ENCODE data around the gene PRKCE. TPM values are rescaled to one million over a fixed set of nuclear protein-coding genes. Genes with fewer than 3 reads are reported as not detected.

PRKCE gene
- total and polyA plus RNA-seq, 7 donors: 3.0 to 22.8 (median 16.1) TPM

DNA sequence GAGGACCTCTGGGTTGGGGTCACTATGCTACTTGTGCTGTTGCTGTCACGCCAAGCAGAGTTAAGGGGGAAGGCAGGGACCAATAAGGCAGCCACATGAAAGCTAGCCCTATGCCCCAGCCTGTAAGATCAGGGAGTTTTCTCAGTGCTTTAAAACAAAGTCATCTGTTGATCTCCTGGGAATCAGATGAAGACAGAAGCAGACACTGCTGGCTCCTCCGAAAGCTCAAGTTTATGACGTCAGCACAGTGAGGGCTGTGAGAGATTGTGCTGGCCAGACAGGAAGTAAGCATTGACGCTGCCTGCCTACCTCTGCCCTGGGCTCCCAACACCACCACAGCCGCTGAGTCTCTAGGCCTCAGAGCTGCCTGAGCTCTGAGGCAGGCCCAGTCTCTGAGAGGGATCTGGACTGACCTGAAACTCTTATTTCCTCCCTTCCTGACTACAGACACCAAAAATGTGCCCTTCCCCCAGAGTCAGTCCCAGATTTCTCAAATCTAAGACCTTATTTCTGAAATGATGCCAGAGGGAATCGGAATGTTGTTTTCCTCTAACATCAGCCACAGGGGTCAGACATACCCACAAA is 527.7 kb downstream of the PRKCE start:
- H3K36me3 ChIP-seq (ENCODE audit: insufficient read depth in 1 of 2, low read depth in 1 of 2): no peaks in the 10 kb centered on the region
- no peaks in the 10 kb centered on the region for H3K9me3 ChIP-seq
- H3K27me3 ChIP-seq (ENCODE audit: insufficient read depth in 3 of 3, low read length in 2 of 3): no peaks in the 10 kb centered on the region
- H3K4me3 ChIP-seq: no peak overlapping the region
- intact Hi-C loops (cut with DNase I): no loop called here
- DNase-seq (peak; percentile 59 to 77), ATAC-seq (peak; percentile 47 to 86 (median 68))
- H3K4me1 ChIP-seq: no peaks in the 10 kb centered on the region
- WGBS, 3 donors: 49 to 52% (median 49%) methylated on average over 6 of the region's 6 CpGs
- H3K27ac ChIP-seq: peak overlapping the region; percentile 46
- TF ChIP-seq, protein P1, sequence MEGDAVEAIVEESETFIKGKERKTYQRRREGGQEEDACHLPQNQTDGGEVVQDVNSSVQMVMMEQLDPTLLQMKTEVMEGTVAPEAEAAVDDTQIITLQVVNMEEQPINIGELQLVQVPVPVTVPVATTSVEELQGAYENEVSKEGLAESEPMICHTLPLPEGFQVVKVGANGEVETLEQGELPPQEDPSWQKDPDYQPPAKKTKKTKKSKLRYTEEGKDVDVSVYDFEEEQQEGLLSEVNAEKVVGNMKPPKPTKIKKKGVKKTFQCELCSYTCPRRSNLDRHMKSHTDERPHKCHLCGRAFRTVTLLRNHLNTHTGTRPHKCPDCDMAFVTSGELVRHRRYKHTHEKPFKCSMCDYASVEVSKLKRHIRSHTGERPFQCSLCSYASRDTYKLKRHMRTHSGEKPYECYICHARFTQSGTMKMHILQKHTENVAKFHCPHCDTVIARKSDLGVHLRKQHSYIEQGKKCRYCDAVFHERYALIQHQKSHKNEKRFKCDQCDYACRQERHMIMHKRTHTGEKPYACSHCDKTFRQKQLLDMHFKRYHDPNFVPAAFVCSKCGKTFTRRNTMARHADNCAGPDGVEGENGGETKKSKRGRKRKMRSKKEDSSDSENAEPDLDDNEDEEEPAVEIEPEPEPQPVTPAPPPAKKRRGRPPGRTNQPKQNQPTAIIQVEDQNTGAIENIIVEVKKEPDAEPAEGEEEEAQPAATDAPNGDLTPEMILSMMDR (IDR thresholded peaks at IDR 0.05): no peak

DNA sequence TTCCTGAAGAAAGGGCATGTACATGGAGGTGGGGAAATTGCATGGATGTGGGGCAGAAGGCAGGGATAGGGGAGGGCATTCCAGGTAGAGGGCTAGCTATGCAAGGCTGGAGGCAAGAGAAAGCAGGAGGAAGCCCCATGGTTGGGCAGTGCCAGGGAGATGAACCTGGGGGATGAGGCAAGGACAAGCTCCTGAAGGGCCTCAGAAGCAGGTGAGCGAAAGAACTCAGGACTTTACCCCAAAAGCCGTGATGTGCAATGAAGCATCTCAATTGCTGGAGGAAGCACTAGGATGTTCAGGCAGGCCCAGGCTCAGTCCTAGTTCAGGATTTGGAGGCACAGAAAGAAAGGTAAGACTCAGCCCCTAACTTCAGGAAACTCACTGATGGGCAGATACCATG is 528.7 kb downstream of the PRKCE start:
- intact Hi-C loops (cut with DNase I): no loop called here
- WGBS, 3 donors: 97 to 99% (median 97%) methylated on average over 2 of the region's 2 CpGs

DNA sequence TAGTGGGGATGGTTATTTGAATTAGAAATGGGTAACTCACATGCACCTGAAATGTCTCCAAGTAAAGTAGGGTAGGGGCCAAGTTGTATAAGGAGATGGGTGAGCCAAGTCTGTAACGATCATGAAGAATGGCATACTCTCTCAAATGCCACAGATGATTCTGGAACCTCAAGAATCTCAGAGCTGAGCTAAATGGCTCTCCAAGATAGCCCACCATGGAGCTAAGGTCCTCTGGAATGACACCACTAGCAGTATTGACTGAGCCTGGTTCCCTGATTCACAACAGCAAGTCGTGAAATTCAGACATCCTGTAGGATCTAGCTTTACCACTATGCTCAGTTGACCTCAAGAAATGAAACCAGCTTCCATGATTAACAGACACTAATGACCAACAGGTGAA is 529.8 kb downstream of the PRKCE start:
- TF ChIP-seq, protein P1 (IDR thresholded peaks at IDR 0.05): no peak
- Histone ChIP-seq H3K27ac (no peak overlapping the region), H3K27me3 (ENCODE audit: insufficient read depth in 3 of 3, low read length in 2 of 3) (no peaks in the 10 kb centered on the region), H3K4me1 (no peaks in the 10 kb centered on the region), H3K4me3 (no peak overlapping the region), H3K36me3 (ENCODE audit: insufficient read depth in 1 of 2, low read depth in 1 of 2) (peaks cover 0 to 8% of the 10 kb centered on the region in 2 donors), H3K9me3 (no peaks in the 10 kb centered on the region)
- no peak for DNase-seq
- ATAC-seq: no peak
- WGBS, 3 donors: 85 to 89% (median 88%) methylated on average over 2 of the region's 2 CpGs
- intact Hi-C loops (cut with DNase I): no loop called here

More for the DNA sequence above, 528.7 kb downstream of the PRKCE start:
- no peaks in the 10 kb centered on the region for H3K27me3 ChIP-seq (ENCODE audit: insufficient read depth in 3 of 3, low read length in 2 of 3)
- peaks cover 0 to 6% of the 10 kb centered on the region in 2 donors for H3K36me3 ChIP-seq (ENCODE audit: insufficient read depth in 1 of 2, low read depth in 1 of 2)
- DNase-seq: no peak
- no peak overlapping the region for H3K27ac ChIP-seq
- no peak overlapping the region for H3K4me3 ChIP-seq
- no peak for ATAC-seq
- no peaks in the 10 kb centered on the region for H3K4me1 ChIP-seq
- TF ChIP-seq, protein P1 (IDR thresholded peaks at IDR 0.05): no peak
- no peaks in the 10 kb centered on the region for H3K9me3 ChIP-seq

DNA sequence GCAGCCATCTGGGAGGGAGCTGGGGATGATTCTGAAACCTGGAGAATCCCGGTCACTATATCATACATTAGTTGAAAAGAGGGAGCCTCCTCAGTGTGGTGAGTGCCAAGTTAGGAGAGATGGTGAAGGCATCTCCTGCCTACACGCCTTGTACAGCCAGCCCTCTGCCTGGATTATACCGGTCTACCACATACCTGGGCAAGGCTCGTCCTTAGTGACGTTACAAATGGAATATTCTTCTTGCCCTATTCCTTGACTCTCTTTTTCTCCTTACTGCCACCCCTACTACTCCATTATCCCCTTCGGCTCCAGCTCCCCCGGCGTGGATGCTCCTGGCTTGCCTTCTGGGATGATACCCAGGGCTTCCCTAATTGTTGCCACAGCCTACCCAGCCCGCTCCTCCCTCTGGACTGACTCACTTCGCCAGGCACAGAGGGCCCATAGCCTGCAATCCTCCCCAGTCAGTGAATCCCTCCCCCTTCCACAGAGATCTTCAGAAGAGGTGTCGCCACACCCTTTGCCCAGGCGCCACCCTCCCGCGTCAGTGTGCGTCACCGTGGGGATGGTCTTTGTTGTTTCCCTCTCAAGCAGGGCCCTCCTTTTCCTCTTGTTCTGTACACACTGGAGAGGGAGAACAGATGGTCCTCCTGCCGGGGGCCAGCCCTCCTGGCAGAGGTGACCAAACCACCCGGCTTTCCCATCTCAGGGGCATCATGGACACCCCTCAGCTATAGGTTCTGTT is 530.5 kb downstream of the PRKCE start:
- DNase-seq (no peak), ATAC-seq (no peak)
- Histone ChIP-seq H3K27ac (no peak overlapping the region), H3K27me3 (ENCODE audit: insufficient read depth in 3 of 3, low read length in 2 of 3) (no peaks in the 10 kb centered on the region), H3K9me3 (no peaks in the 10 kb centered on the region), H3K4me3 (no peak overlapping the region), H3K36me3 (ENCODE audit: insufficient read depth in 1 of 2, low read depth in 1 of 2) (peaks cover 0 to 8% of the 10 kb centered on the region in 2 donors), H3K4me1 (peaks cover 2% of the 10 kb centered on the region)
- 91 to 93% (median 91%) methylated on average over 18 of the region's 18 CpGs for WGBS, 3 donors
- intact Hi-C loops (cut with DNase I): no loop called here
- TF ChIP-seq, protein P1 (IDR thresholded peaks at IDR 0.05): no peak

All from psoas muscle (tissue), 8 donors.